Activated gamma-delta T cell (primary cell): Measurements from ENCODE around the gene WDR81.

Experiments
- DNase-seq: peaks from one replicate; lab custom pipeline; 2025; lab: John Stamatoyannopoulos, UW

Gene WDR81

GRCh38 chr17:1779571-1780131 lies 55.1 kb downstream of the WDR81 start:
- DNase-seq: no peak

GRCh38 chr17:1782171-1782567 lies 57.7 kb downstream of the WDR81 start:
- DNase-seq: no peak

- DNase-seq: no peak
Observed at GRCh38 chr17:1783271-1783670, 58.8 kb downstream of the WDR81 start.

- DNase-seq: no peak
Observed at GRCh38 chr17:1783834-1784611, 59.5 kb downstream of the WDR81 start.

- no peak for DNase-seq
Observed at GRCh38 chr17:1785930-1786329, 61.4 kb downstream of the WDR81 start.

- no peak for DNase-seq
Observed at GRCh38 chr17:1786708-1787107, 62.2 kb downstream of the WDR81 start.

GRCh38 chr17:1787301-1787902 lies 62.9 kb downstream of the WDR81 start:
- no peak for DNase-seq
